ENCODE measurements around the gene APBB1.

Gene APBB1

GRCh38 chr11:6350486-6350885 lies 68.4 kb downstream of the APBB1 start:
- H3K27me3 ChIP-seq (ENCODE audit: insufficient read depth, low read length): no peaks in the 10 kb centered on the region
- no peak overlapping the region for H3K4me3 ChIP-seq (ENCODE audit: low read depth, low read length, poor library complexity, severe bottlenecking)
- no peaks in the 10 kb centered on the region for H3K9me3 ChIP-seq (ENCODE audit: low read length)
- no peak for TF ChIP-seq EZH2 (IDR thresholded peaks at IDR 0.05; ENCODE audit: borderline replicate concordance, low read length)
- no peak for TF ChIP-seq CTCF (IDR thresholded peaks at IDR 0.05; ENCODE audit: low read length)
- no peak overlapping the region for H3K4me2 ChIP-seq (ENCODE audit: low read length)
- no peaks in the 10 kb centered on the region for H3F3A ChIP-seq (ENCODE audit: insufficient read depth, low read length)
- no peaks in the 10 kb centered on the region for H3K9me2 ChIP-seq (ENCODE audit: low read depth, low read length)
- no peaks in the 10 kb centered on the region for H3K36me3 ChIP-seq (ENCODE audit: insufficient read depth, low read length)
- H3K9ac ChIP-seq (ENCODE audit: low read length): no peak overlapping the region
- no peaks in the 10 kb centered on the region for H4K20me1 ChIP-seq (ENCODE audit: insufficient read depth, low read length)
- H3K27ac ChIP-seq (ENCODE audit: low read depth, low read length, poor library complexity, severe bottlenecking): no peak overlapping the region
- H3K4me1 ChIP-seq (ENCODE audit: insufficient read depth, low read length, severe bottlenecking): no peaks in the 10 kb centered on the region
- no peaks in the 10 kb centered on the region for H3K79me2 ChIP-seq (ENCODE audit: insufficient read depth, low read length)
- H2AFZ ChIP-seq (ENCODE audit: low read length): no peak overlapping the region

- H4K20me1 ChIP-seq (ENCODE audit: insufficient read depth, low read length): no peaks in the 10 kb centered on the region
- TF ChIP-seq EZH2 (IDR thresholded peaks at IDR 0.05; ENCODE audit: borderline replicate concordance, low read length) (no peak), CTCF (IDR thresholded peaks at IDR 0.05; ENCODE audit: low read length) (no peak)
- H3K27me3 ChIP-seq (ENCODE audit: insufficient read depth, low read length): no peaks in the 10 kb centered on the region
- no peak overlapping the region for H2AFZ ChIP-seq (ENCODE audit: low read length)
- H3K9ac ChIP-seq (ENCODE audit: low read length): no peak overlapping the region
- H3K4me1 ChIP-seq (ENCODE audit: insufficient read depth, low read length, severe bottlenecking): no peaks in the 10 kb centered on the region
- H3K4me2 ChIP-seq (ENCODE audit: low read length): no peak overlapping the region
- H3K4me3 ChIP-seq (ENCODE audit: low read depth, low read length, poor library complexity, severe bottlenecking): no peak overlapping the region
- H3K27ac ChIP-seq (ENCODE audit: low read depth, low read length, poor library complexity, severe bottlenecking): no peak overlapping the region
- H3K36me3 ChIP-seq (ENCODE audit: insufficient read depth, low read length): no peaks in the 10 kb centered on the region
- no peaks in the 10 kb centered on the region for H3K79me2 ChIP-seq (ENCODE audit: insufficient read depth, low read length)
- H3K9me2 ChIP-seq (ENCODE audit: low read depth, low read length): no peaks in the 10 kb centered on the region
- no peaks in the 10 kb centered on the region for H3K9me3 ChIP-seq (ENCODE audit: low read length)
- H3F3A ChIP-seq (ENCODE audit: insufficient read depth, low read length): no peaks in the 10 kb centered on the region
These were observed 68.9 kb downstream of the APBB1 start for GRCh38 chr11:6350043-6350442.

- Histone ChIP-seq H3K4me2 (ENCODE audit: low read length) (no peak overlapping the region), H4K20me1 (ENCODE audit: insufficient read depth, low read length) (no peaks in the 10 kb centered on the region), H3K27ac (ENCODE audit: low read depth, low read length, poor library complexity, severe bottlenecking) (no peak overlapping the region), H3K9me2 (ENCODE audit: low read depth, low read length) (no peaks in the 10 kb centered on the region), H3K36me3 (ENCODE audit: insufficient read depth, low read length) (no peaks in the 10 kb centered on the region), H3K27me3 (ENCODE audit: insufficient read depth, low read length) (no peaks in the 10 kb centered on the region), H3K9ac (ENCODE audit: low read length) (no peak overlapping the region), H3K79me2 (ENCODE audit: insufficient read depth, low read length) (no peaks in the 10 kb centered on the region), H3F3A (ENCODE audit: insufficient read depth, low read length) (no peaks in the 10 kb centered on the region), H2AFZ (ENCODE audit: low read length) (no peak overlapping the region), H3K4me1 (ENCODE audit: insufficient read depth, low read length, severe bottlenecking) (no peaks in the 10 kb centered on the region), H3K9me3 (ENCODE audit: low read length) (no peaks in the 10 kb centered on the region), H3K4me3 (ENCODE audit: low read depth, low read length, poor library complexity, severe bottlenecking) (no peak overlapping the region)
- TF ChIP-seq EZH2 (IDR thresholded peaks at IDR 0.05; ENCODE audit: borderline replicate concordance, low read length): no peak
- TF ChIP-seq CTCF (IDR thresholded peaks at IDR 0.05; ENCODE audit: low read length): no peak
These were observed 73.5 kb downstream of the APBB1 start for GRCh38 chr11:6345366-6345765.

Measured in OCI-LY1 (cell line).